IMR-90 (cell line): ENCODE data around the gene RELCH. TPM values are rescaled to one million over a fixed set of nuclear protein-coding genes. Genes with fewer than 3 reads are reported as not detected.

Experiments used
- microRNA-seq, 2 experiments: library from miRNA; stranded (forward) in 1 of 2; unstranded in 1 of 2; fragments of 10-50 nt in 1 of 2; fragments of <30 nt in 1 of 2; gene quantifications in 1 of 2; microRNA quantifications in 1 of 2; one replicate each; pipeline versions ENCODE3 to v1.1.0; 2013 to 2020; ENCODE audit not compliant: insufficient read depth in 1 of 2, insufficient read length in 1 of 2, unreplicated experiment in 1 of 2
- polyA plus RNA-seq, 3 experiments: library from polyadenylated mRNA; depleted of rRNA; stranded (reverse); fragments of >200 nt; gene quantifications; 2 replicates each; pipeline ENCODE4 v1.2.3, GENCODE V29; 2012; ENCODE audit warnings: low replicate concordance in 1 of 3
- small RNA-seq, 5 experiments: library from RNA; depleted of rRNA; stranded (forward); fragments of <200 nt; gene quantifications; one replicate each; pipeline ENCODE3, GENCODE V24; 2012
- total RNA-seq: library from RNA; depleted of rRNA; stranded (reverse); fragments of >200 nt; gene quantifications from 2 replicates; pipeline ENCODE4 v1.2.3, GENCODE V29; 2012; rRNA removed

Gene RELCH
- total and polyA plus RNA-seq, 2 of the 4 experiments (the other 2 are of a cell fraction): 14.4 to 52.5 TPM

Small RNA genes within 50 kb of the gene (microRNA-seq; reads per million reads assigned to microRNA genes)
- not detected for gene RF00019 (ENCODE audit: insufficient read depth, insufficient read length)

Small RNA genes within 50 kb of the gene (small RNA-seq; reads per million reads assigned to genes)
- 0 reads per million in 5 experiments for gene RF00019

Other genes starting within 250 kb of the RELCH start
- 17.9 and 42.2 TPM in 2 replicates for gene PIGN, start 199 bp upstream of the RELCH start, total RNA-seq
- 5.8 and 9.0 TPM in 2 replicates for gene PIGN, start 199 bp upstream of the RELCH start, polyA plus RNA-seq (2012; rRNA removed)
- under 0.01 TPM in 1 of 2 replicates, not detected in the other for gene TNFRSF11A, start 138.1 kb downstream of the RELCH start, total RNA-seq
- 0.09 TPM in 1 of 2 replicates, not detected in the other for gene TNFRSF11A, start 138.1 kb downstream of the RELCH start, polyA plus RNA-seq (2012; rRNA removed)